ENCODE results near the gene UQCC5.

DNA sequence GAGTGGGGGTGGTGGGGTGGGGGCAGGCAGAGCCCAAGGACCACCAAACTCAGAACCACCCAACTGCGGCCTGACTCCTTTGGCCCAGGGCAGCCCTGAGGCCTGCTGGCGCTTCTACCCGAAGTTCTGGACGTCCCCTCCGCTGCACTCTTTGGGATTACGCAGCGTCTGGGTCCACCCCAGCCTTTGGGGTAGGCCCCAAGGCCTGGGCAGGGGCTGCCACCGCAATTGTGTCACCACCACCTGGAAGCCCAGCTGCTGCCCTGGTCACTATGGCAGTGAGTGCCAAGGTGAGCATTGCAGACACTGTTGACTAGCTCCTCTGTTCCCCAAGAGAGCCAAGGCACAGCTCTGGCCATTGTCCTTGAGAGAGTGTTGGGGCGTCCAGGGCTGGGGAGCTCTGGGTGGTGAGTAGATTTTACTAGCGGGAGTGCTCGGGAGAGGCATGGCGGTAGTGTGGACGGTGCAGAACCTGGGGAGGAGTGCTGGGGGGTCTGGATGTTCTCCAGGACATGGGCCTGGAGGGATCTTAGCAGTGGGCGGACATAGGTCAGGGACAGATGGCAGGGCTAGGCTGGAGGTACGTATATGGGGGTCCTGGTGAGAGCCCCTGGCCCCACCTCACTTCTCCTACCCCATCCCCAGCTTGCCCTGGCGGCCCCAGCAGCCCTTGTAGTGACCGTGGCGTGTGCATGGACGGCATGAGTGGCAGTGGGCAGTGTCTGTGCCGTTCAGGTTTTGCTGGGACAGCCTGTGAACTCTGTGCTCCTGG is 15.5 kb upstream of the UQCC5 start:
- TF ChIP-seq EZH2 (IDR thresholded peaks at IDR 0.05; ENCODE audit: insufficient read depth, poor library complexity, severe bottlenecking) = no peak
- no peak for TF ChIP-seq EZH2phosphoT487 (IDR thresholded peaks at IDR 0.05; ENCODE audit: insufficient read depth, low read depth)
